SU-DHL-6 (cell line): ENCODE data around the gene MADCAM1.

Source experiments
- EZH2phosphoT487 ChIP-seq: fragments of 200-600 bp; sonication (generic), shearing (Covaris generic); conservative IDR thresholded peaks from 2 replicates; pipeline ENCODE4 v1.6.1; 2018; ENCODE audit warnings: mild to moderate bottlenecking, antibody characterized with exemption, low read length, moderate library complexity, mixed read lengths
- TF ChIP-seq, protein P1 (sequence below): fragments of 200-600 bp; sonication (generic); IDR thresholded peaks from one replicate; pipeline ENCODE4 v1.5.1; 2017; ENCODE audit warnings: antibody characterized with exemption, mild to moderate bottlenecking, low read length, moderate library complexity; ENCODE audit not compliant: insufficient read depth, poor library complexity, severe bottlenecking

DNA sequence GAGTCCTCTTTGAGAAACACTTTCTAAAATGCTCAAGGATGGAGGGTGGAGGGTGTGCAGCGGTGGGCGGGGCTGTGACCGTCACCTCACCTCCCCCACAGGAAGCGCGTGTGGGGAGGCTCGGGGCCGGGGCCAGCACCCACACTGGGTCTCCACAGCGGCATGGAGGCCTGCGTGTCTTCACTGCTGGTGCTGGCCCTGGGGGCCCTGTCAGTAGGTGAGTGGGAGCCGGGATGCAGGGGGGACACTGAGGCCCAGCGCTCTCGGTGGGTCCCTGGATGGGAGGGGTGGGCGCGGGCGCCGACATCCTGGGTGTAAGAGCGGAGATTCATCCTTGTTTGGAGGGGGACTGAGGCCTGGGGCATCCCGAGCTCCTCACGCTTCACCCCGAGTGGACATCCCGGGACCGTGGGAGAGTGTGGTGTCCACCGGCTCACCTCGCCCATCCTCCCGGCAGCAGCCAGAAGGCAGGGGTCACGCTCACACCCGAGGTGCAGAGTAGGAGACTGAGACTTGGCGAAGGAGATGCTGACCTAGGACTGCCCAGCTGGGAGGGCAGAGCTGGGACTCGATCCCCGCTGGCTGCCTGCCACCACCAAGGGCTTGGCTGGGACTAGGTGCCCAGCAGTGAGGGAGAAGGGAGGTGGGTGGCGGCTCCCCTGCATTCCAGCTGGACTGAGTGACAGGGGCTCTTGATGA, 47.8 kb downstream of the MADCAM1 start, which contains the start of gene GZMM:
- TF ChIP-seq, protein P1, sequence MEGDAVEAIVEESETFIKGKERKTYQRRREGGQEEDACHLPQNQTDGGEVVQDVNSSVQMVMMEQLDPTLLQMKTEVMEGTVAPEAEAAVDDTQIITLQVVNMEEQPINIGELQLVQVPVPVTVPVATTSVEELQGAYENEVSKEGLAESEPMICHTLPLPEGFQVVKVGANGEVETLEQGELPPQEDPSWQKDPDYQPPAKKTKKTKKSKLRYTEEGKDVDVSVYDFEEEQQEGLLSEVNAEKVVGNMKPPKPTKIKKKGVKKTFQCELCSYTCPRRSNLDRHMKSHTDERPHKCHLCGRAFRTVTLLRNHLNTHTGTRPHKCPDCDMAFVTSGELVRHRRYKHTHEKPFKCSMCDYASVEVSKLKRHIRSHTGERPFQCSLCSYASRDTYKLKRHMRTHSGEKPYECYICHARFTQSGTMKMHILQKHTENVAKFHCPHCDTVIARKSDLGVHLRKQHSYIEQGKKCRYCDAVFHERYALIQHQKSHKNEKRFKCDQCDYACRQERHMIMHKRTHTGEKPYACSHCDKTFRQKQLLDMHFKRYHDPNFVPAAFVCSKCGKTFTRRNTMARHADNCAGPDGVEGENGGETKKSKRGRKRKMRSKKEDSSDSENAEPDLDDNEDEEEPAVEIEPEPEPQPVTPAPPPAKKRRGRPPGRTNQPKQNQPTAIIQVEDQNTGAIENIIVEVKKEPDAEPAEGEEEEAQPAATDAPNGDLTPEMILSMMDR, result no peak
- TF ChIP-seq EZH2phosphoT487, result no peak
